NT2/D1 (cell line): ENCODE measurements around the gene ATP6V0A4.

ENCODE experiments used
- YY1 ChIP-seq: IDR thresholded peaks from 2 replicates; pipeline ENCODE4 v1.6.1; 2011; ENCODE audit not compliant: insufficient read length, insufficient read depth
- ZNF274 ChIP-seq: IDR thresholded peaks from 2 replicates; pipeline ENCODE4 v1.6.1; 2011; ENCODE audit warnings: mild to moderate bottlenecking, low read depth, low read length

DNA sequence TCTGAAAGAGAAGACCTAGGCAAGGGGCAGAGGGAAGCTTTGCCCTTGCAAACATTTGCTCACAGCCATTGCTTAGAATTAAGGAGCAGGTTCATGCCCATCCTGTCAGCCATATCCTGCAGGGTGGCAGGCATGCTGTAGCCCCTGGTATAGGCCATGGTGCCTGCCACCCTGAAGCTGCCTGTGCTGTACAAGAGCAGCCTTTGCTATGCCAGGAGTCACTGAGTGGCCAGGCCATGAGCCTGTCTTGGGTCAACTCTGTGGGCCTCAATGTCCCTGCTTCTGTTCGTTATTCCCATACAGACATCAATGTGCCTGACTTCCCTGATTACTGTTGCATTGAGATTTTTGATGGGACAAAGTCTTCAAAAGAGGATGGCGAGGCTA, 96.5 kb downstream of the ATP6V0A4 start:
- TF ChIP-seq YY1 (no peak), ZNF274 (no peak)
